ENCODE results near the gene RIMS4.

The RIMS4 gene

DNA sequence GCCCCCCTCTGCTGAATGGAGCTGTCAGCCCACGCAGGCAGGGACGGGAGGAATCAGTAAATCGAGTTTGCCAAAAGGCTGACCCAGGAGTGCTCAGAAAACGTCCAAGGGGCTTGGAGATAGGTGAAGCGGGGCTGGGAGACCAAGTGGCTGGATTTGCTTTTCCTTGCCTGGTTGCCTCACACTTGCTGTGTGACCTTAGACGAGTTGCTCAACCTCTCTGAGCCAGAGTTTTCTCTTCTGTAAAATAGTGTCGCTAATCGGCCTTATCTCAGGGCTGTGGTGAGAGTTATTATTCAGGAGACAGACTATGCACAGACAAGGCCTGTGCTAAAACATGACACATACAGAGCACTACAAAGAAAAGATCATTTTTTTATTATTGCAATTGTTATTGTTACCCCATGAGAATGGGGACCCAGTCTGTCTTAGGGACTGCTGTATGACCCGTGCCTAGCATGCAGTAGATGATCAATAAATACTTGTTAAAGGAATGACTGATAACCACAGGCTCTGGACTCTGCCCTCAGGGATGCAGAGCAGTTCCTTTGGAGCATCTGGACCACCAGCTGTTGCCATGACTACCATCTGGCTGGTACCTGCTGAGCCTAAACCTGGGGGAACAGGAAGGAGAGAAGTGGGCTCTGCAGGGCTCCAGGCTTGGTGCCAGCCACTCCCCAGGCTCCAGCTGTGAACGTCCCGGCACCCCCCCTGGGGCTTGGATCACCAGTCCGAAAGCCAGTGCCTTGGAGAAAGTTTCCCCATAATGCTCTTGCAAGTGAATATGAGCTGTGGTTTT lies 63.8 kb downstream of the RIMS4 start:
- TF ChIP-seq CTCF (conservative IDR thresholded peaks at IDR 0.05; ENCODE audit: low read depth, low read length): no peak
- H3K4me1 ChIP-seq (ENCODE audit: low read depth, poor library complexity, severe bottlenecking): peaks cover 26% of the 10 kb centered on the region
- H3K4me3 ChIP-seq (IDR thresholded peaks at IDR 0.05; ENCODE audit: insufficient read depth, low read depth, low read length): no peak overlapping the region
- no peaks in the 10 kb centered on the region for H3K36me3 ChIP-seq (ENCODE audit: insufficient read depth)
- no peaks in the 10 kb centered on the region for H4K20me1 ChIP-seq (ENCODE audit: insufficient read depth)
- H3K27me3 ChIP-seq (ENCODE audit: insufficient read depth, low read depth): peaks cover 36% of the 10 kb centered on the region
- no peaks in the 10 kb centered on the region for H3K79me2 ChIP-seq (ENCODE audit: insufficient read depth, low read depth)
- no peak overlapping the region for H3K9ac ChIP-seq
- H3K4me2 ChIP-seq: peak overlapping the region; percentile 46; the same call in 1 of the 2 replicates
- peak overlapping the region; percentile 20; the same call in 1 of the 2 replicates for H3K27ac ChIP-seq
- peak overlapping the region; percentile 41; the same call in 1 of the 2 replicates for H2AFZ ChIP-seq (ENCODE audit: low read depth)

- H3K27ac ChIP-seq: no peak within 1 kb of the TSS
- H3K79me2 ChIP-seq (ENCODE audit: insufficient read depth, low read depth): no peaks in the 10 kb centered on the region
- H2AFZ ChIP-seq (ENCODE audit: low read depth): peak within 1 kb of the TSS; percentile 41; the same call in 1 of the 2 replicates
- H3K4me3 ChIP-seq (IDR thresholded peaks at IDR 0.05; ENCODE audit: insufficient read depth, low read depth, low read length): no peak within 1 kb of the TSS
- H3K36me3 ChIP-seq (ENCODE audit: insufficient read depth): no peaks in the 10 kb centered on the region
- TF ChIP-seq CTCF (conservative IDR thresholded peaks at IDR 0.05; ENCODE audit: low read depth, low read length): no peak
- H3K4me1 ChIP-seq (ENCODE audit: low read depth, poor library complexity, severe bottlenecking): peaks cover 26% of the 10 kb centered on the region
- H3K27me3 ChIP-seq (ENCODE audit: insufficient read depth, low read depth): peaks cover 36% of the 10 kb centered on the region
- no peak within 1 kb of the TSS for H3K9ac ChIP-seq
- peak within 1 kb of the TSS; percentile 46 for H3K4me2 ChIP-seq
- H4K20me1 ChIP-seq (ENCODE audit: insufficient read depth): no peaks in the 10 kb centered on the region
These were observed 64.6 kb downstream of the RIMS4 start, which contains the start of gene KCNK15 for GRCh38 chr20:44745598-44746366. KCNK15 (plus strand) TSS chr20:44745865; CDS start chr20:44745911, 46 bp downstream.

DNA sequence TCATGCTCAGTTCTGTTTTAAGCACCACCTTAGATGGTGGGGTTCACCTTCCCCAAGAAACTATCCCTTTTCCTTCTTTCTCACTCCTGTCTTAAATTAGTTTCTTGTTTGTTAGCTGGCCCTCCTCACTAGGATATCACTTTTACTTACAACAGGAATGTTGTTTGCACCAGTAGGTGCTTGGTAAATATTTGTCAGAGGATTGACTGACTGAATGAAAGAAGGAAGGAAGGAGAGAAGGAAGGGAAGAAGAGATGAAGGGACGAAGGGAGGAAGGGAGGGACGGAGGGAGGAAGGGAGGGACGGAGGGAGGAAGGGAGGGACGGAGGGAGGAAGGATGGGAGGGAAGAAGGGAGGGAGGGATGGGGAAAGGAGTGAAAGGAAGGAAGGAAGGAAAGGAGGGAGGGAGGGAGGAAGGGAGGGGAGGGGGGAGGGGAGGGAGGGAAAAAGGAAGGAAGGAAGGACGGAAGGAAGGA lies 65.2 kb downstream of the RIMS4 start:
- peaks cover 26% of the 10 kb centered on the region for H3K4me1 ChIP-seq (ENCODE audit: low read depth, poor library complexity, severe bottlenecking)
- no peaks in the 10 kb centered on the region for H4K20me1 ChIP-seq (ENCODE audit: insufficient read depth)
- peaks cover 36% of the 10 kb centered on the region for H3K27me3 ChIP-seq (ENCODE audit: insufficient read depth, low read depth)
- H3K79me2 ChIP-seq (ENCODE audit: insufficient read depth, low read depth): no peaks in the 10 kb centered on the region
- no peak overlapping the region for H3K9ac ChIP-seq
- H3K36me3 ChIP-seq (ENCODE audit: insufficient read depth): no peaks in the 10 kb centered on the region
- H3K27ac ChIP-seq: no peak overlapping the region
- H2AFZ ChIP-seq (ENCODE audit: low read depth): no peak overlapping the region
- H3K4me2 ChIP-seq: no peak overlapping the region
- H3K4me3 ChIP-seq (IDR thresholded peaks at IDR 0.05; ENCODE audit: insufficient read depth, low read depth, low read length): no peak overlapping the region
- no peak for TF ChIP-seq CTCF (conservative IDR thresholded peaks at IDR 0.05; ENCODE audit: low read depth, low read length)

- Histone ChIP-seq H3K4me2 (no peak overlapping the region), H4K20me1 (ENCODE audit: insufficient read depth) (no peaks in the 10 kb centered on the region), H3K36me3 (ENCODE audit: insufficient read depth) (no peaks in the 10 kb centered on the region), H3K4me1 (ENCODE audit: low read depth, poor library complexity, severe bottlenecking) (peaks cover 26% of the 10 kb centered on the region), H3K9ac (no peak overlapping the region), H2AFZ (ENCODE audit: low read depth) (no peak overlapping the region), H3K27me3 (ENCODE audit: insufficient read depth, low read depth) (peaks cover 36% of the 10 kb centered on the region), H3K79me2 (ENCODE audit: insufficient read depth, low read depth) (no peaks in the 10 kb centered on the region), H3K27ac (no peak overlapping the region), H3K4me3 (IDR thresholded peaks at IDR 0.05; ENCODE audit: insufficient read depth, low read depth, low read length) (no peak overlapping the region)
- no peak for TF ChIP-seq CTCF (conservative IDR thresholded peaks at IDR 0.05; ENCODE audit: low read depth, low read length)
These were observed 66.3 kb downstream of the RIMS4 start for GRCh38 chr20:44743916-44744655.
